Motor neuron (in vitro differentiated cells): ENCODE results near the gene C6orf120. TPM values are rescaled to one million over a fixed set of nuclear protein-coding genes. Genes with fewer than 3 reads are reported as not detected.

Experiments
- ATAC-seq, 8 experiments: fragments of 200-7000 bp; cut with Tn5 transposase; replicated peaks in 6 of 8; 2 replicates each; pipeline ENCODE4 v1.8.0; 2021; ENCODE audit warnings: mild to moderate bottlenecking in 8 of 8, moderate library complexity in 8 of 8
- H3K27ac ChIP-seq, 2 donors: fragments of 250-450 bp; sonication (Bioruptor Pico); 2 replicates each; pipeline ENCODE4 v1.9.0; 2021; ENCODE audit warnings: antibody characterized with exemption in 2 of 2, mild to moderate bottlenecking in 2 of 2, moderate library complexity in 1 of 2
- H3K4me1 ChIP-seq, 2 donors: fragments of 250-450 bp; sonication (Bioruptor Pico); replicated peaks in 1 of 2; 2 replicates each; pipeline ENCODE4 v1.6.1; 2021; ENCODE audit warnings: antibody characterized with exemption in 2 of 2, mild to moderate bottlenecking in 2 of 2, moderate library complexity in 1 of 2
- H3K4me3 ChIP-seq, 5 donors: fragments of 250-450 bp; sonication (Bioruptor Pico); 2 replicates each; pipeline ENCODE4 v1.9.0; 2021; ENCODE audit warnings: antibody characterized with exemption in 5 of 5, mild to moderate bottlenecking in 5 of 5, moderate library complexity in 4 of 5
- WGBS, 10 experiments: fragments of 450-650 bp; shearing (Covaris generic); methylation state at CpG; one replicate each; pipeline ENCODE4 v1.0.0; 2022; 5-methylcytosine and 5-hydroxymethylcytosine counted together
- in situ Hi-C, 9 experiments: fragments of 400-800 bp; cut with MboI; loops; one replicate each; pipeline ENCODE4 v1.15.0; 2021; ENCODE audit warnings: low sequenced_read_pairs in 9 of 9, low pct_unique_long_range_greater_than_20kb in 2 of 9; ENCODE audit not compliant: unreplicated experiment in 9 of 9
- total RNA-seq, 8 experiments: library from RNA; unstranded; fragments of 300-600 nt; gene quantifications; 2 replicates each; pipeline versions ENCODE4 v1.2.3 to v1.2.4, GENCODE V29; 2022

C6orf120 gene
- total RNA-seq, 8 experiments from 2014 or later: 16.7 to 51.1 (median 28.8) TPM

DNA sequence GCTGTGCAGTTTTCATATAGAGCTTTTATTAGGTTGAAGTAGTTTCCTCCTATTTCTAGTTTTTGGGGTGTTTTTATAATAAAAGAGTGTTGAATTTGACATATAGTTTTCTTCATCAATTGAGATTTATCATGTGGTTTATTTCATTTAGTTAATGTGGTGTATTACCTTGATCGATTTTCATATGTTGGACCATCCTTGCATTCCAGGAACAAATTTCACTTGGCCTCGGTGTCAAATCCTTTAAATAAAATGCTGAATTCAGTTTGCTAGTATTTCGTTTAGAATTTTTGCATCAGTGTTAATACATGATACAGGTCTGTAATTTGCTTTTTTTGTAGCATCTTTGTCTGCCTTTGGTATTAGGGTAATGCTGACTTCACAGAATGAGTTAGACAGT lies 43.5 kb downstream of the C6orf120 start:
- WGBS, 10 experiments: 49 to 92% (median 83%) methylated on average over 1 to 3 of the region's 3 CpGs; no CpG with 5 or more reads in 1 of the 10 experiments
- in situ Hi-C loops: no loop called here

DNA sequence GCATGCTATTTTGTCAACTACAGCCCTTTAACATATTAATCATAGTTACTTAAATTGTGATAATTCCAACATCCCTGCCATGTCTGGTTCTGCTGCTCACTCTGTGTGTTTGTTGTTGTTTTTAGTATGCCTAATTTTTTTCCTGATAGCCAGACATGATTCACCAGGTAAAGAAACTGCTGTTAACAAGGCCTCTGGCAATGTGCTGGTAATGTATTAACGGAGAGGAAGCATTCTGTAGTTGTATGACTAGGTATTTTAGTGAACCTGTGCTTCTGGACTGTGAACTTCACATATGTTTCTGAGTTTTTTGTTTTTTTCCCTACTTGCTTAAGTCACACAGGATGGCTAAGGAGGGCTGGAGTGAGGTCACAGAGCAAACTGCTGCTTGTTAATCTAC lies 44.6 kb downstream of the C6orf120 start:
- peaks cover 5 to 9% of the 10 kb centered on the region in 2 donors for H3K4me1 ChIP-seq
- in situ Hi-C loops: no loop called here
- H3K4me3 ChIP-seq: no peak overlapping the region
- 80 to 100% (median 90%) methylated on average over 1 of the region's 1 CpG; no CpG with 5 or more reads in 5 of the 10 experiments for WGBS, 10 experiments
- no peak for ATAC-seq
- no peak overlapping the region for H3K27ac ChIP-seq

More for the DNA sequence above, 43.5 kb downstream of the C6orf120 start:
- peaks cover 4 to 5% of the 10 kb centered on the region in 2 donors for H3K4me1 ChIP-seq
- H3K4me3 ChIP-seq: no peak overlapping the region
- no peak for ATAC-seq
- no peak overlapping the region for H3K27ac ChIP-seq

DNA sequence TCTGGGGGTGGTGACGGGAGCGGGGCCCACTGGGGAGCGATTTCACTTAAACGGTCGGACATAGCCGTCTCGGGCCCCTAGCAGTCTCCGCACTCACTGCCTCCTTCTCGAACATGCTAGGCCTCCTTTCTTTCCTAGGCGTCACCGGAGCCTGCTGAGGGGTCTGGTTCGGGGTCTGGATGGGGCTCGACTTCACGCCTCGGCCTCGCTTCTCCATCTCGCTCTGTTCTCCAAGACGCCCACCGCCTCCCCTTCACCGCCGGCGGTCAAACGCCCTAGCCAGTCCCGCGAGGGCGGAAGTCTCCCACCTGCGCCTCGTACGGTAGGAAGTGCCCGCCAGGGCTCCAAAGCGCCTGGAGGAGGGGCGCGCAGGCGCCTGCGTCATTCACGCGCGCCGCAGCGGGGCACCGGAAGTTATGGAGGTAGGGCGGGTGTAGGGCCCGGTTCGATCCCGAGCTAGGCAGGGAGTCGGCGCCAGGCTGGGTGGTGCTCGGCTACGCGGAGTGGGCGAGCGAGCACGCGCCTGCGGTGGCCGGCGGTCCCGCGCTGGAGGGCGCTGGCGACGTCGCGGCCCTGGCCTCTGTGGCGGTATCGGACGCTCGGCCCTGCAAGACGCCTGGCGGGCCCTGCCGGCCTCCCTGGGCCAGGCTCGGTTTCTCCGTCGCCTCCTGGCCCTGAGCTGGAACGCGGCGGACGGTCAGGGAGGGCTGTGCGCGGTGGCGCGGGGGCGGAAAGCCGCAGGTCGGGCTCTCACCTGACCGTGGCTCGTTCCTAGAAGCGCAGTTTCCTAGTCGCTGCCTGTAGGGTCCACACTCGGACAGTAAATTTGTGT lies 49.5 kb downstream of the C6orf120 start, which contains the start of the genes DYNLT2 and ERMARD:
Gene DYNLT2 (minus strand): TSS at position 331 of the 832 bp plus-strand sequence. CDS start 114 bp downstream, at position 217.
Gene ERMARD (plus strand): TSS at position 381 of the 832 bp plus-strand sequence. CDS start 36 bp downstream, at position 417.
- Histone ChIP-seq H3K4me3 (peak within 1 kb of the TSS; percentile 61 to 91 (median 69)), H3K4me1 (peaks cover 14 to 20% of the 10 kb centered on the region in 2 donors), H3K27ac (peak within 1 kb of the TSS; percentile 93 to 96)
- peak; percentile 92 to 97 (median 95) for ATAC-seq
- in situ Hi-C loops: no loop called here
- WGBS, 10 experiments: 0 to 9% (median 1%) methylated on average over 6 to 21 of the region's 90 CpGs; no CpG with 5 or more reads in 5 of the 10 experiments

DNA sequence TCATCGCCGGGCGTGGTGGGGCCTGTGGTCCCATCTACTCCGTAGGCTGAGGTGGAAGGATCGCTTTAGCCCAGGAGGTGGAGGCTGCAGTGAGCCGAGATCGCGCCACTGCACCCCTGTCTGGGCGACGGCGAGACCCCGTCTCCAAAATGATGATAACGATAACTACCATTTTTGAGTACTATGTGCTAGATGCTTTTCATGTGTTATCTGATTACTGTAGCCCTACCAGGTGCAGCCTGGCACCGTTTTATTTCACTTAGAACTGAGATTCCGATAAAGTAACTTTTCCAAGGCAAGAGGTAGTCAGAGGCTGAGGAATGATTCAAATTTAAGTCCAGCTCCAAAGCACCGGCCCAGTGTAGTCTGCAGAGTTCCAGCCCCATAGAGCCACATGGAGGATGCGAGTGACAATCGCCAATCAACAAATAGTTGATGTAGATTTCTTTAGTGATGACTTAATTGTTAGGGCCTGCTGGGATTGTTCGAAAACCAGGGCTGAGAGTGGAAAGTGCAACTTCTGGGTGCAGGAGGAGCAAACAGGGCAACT lies 50.2 kb downstream of the C6orf120 start:
- Histone ChIP-seq H3K27ac (peak overlapping the region; percentile 93 to 96), H3K4me1 (peaks cover 14 to 20% of the 10 kb centered on the region in 2 donors), H3K4me3 (peak overlapping the region; percentile 61 to 91 (median 69))
- in situ Hi-C loops: no loop called here
- peak in 4 of 8 experiments; percentile 52 to 67 (median 59) for ATAC-seq
- 0 to 38% (median 14%) methylated on average over 1 to 8 of the region's 19 CpGs; no CpG with 5 or more reads in 2 of the 10 experiments for WGBS, 10 experiments

Other genes starting within 250 kb of the C6orf120 start
- gene WDR27, start 97 bp upstream of the C6orf120 start, total RNA-seq: 10 to 100 TPM; 21.7 to 66.0 (median 32.7) TPM
- gene PHF10, start 22.4 kb downstream of the C6orf120 start, total RNA-seq: 10 to 100 TPM; 11.8 to 53.2 (median 26.9) TPM
- gene DYNLT2, start 49.4 kb downstream of the C6orf120 start, total RNA-seq: 1 to 10 TPM; 2.3 to 4.6 (median 3.5) TPM
- gene ERMARD, start 49.5 kb downstream of the C6orf120 start, total RNA-seq: 10 to 100 TPM; 12.7 to 30.1 (median 16.6) TPM